EH (cell line): ENCODE measurements around the gene WNT3A.

Source experiments
- DNase-seq: peaks from one replicate; pipeline ENCODE4 v3.0.0-alpha.2; 2015; ENCODE audit warnings: low read depth

WNT3A gene

DNA sequence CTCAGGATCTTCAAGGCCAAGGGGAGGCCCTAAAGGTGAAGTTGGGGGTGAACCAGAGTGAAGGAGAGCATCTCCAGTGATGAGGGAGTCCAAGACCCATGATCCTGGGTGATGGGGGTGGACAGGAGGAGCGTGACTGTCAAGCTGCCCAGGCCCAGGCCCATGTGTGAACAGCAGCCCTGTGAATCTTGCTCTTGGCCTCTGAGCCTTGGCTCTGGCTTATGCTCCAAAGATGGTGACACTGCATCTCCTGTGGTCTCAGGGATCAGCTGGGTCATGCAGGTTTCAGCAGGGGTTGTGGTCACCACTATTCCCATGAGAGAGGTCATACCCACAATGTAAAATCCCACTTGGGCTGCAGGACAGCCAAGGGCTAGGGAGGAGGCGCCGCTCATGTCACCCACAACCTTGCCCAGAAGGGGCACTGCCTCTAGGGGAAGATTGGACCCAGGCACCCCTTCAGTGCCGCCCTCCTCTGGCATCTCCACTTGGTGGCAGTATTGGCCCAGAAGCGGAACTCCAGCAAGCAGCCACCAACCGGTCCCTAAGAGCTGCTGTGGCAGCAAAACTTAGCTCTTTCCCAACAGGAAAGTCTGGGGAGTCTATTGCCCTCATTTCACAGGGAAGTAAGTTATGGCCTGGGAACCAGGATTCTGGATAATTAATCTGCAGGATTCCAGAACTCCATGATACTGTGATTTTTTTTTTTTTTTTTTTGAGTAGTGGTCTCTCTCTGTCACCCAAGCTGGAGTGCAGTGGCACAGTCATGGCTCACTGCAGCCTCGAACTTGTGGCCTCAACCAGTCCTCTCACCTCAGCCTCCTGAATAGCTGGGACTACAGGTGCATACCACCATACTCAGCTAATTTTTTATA is 7.5 kb upstream of the WNT3A start:
- DNase-seq: peak; percentile 84

- no peak for DNase-seq
These were observed 6.4 kb upstream of the WNT3A start for GRCh38 chr1:228000416-228000815.

- no peak for DNase-seq
These were observed 5.8 kb upstream of the WNT3A start for GRCh38 chr1:228000836-228001563.

- DNase-seq: no peak
These were observed 4.9 kb upstream of the WNT3A start for GRCh38 chr1:228001738-228002535.

DNA sequence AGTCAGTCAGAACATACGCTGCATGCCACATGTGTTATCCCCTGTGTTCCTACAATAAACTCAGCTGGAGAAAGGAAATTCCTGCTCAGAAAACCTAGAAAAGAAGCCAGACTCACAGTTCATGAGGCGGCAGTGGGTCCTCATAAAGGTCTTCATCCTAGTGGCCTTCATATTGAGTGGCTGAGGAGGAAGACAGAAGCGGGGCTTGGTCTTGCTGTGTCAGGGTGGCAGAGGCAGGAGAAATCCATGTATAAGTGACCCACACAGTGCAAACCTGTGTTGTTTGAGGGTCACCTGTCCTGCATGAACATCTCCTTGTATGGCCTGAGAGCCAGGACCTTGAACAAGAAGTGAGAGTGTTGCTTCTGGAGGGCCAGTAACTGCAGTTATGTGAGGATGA is 4.0 kb upstream of the WNT3A start:
- no peak for DNase-seq

- no peak for DNase-seq
These were observed 3.1 kb upstream of the WNT3A start for GRCh38 chr1:228003461-228004330.

DNA sequence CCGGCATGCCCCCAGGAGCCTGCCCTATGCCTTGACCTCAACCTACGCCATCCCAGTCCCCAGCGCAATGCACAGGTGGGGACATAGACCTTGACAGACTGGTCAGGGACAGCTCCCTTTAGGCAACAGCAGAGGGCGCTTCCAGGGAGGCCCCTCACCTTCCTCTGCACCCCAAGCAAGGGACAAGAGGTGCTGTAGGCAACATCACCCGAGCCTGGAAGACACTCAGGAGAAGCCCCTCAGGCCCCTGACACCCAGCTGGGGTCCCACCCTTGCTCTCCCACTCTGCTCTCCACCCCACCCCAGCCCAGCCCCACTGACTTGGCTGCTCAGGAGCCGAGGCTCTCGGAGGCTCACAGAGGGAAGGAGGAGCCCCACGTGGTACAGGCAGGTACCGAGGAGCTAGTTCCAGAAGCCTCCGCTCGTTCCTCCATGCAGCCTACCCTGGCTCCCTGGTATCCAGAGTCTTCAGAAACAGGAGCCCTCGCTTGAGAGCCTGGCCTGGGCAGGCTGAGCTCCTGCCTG is 2.4 kb upstream of the WNT3A start:
- DNase-seq: peak; percentile 46

- no peak for DNase-seq
These were observed 1.8 kb upstream of the WNT3A start for GRCh38 chr1:228004856-228005462.

DNA sequence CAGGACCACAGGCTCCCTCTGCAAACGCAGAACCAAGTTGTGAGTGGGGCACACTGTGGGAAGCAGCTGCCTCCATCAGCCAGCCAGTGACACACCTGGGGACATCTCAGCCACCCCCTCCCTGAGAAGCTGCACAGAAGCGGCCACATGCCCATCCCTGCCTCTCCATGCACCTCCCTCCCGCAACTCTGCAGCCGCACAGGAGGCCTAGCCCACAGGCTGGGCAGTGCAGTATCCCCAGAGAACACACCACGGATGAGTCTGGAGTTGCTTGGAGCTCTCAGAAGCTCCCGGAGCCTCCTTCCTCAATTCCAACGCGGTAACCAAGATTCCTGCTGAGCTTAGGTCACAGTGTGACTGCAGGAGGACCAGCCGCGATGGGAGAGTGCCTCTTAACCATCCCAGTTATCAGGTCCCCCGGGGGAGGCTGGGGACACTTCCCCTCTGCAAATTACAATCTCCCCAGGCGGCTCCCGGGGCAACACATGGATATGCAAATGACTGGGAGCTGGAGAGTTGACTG is 1.2 kb upstream of the WNT3A start:
- no peak for DNase-seq

- DNase-seq: no peak
These were observed 588 bp upstream of the WNT3A start for GRCh38 chr1:228006034-228006785.

GRCh38 chr1:228007049-228007800 is 427 bp downstream of the WNT3A start:
- no peak for DNase-seq

GRCh38 chr1:228007801-228008341 is 1.1 kb downstream of the WNT3A start:
- no peak for DNase-seq

GRCh38 chr1:228008391-228009115 is 1.8 kb downstream of the WNT3A start:
- DNase-seq: no peak

DNA sequence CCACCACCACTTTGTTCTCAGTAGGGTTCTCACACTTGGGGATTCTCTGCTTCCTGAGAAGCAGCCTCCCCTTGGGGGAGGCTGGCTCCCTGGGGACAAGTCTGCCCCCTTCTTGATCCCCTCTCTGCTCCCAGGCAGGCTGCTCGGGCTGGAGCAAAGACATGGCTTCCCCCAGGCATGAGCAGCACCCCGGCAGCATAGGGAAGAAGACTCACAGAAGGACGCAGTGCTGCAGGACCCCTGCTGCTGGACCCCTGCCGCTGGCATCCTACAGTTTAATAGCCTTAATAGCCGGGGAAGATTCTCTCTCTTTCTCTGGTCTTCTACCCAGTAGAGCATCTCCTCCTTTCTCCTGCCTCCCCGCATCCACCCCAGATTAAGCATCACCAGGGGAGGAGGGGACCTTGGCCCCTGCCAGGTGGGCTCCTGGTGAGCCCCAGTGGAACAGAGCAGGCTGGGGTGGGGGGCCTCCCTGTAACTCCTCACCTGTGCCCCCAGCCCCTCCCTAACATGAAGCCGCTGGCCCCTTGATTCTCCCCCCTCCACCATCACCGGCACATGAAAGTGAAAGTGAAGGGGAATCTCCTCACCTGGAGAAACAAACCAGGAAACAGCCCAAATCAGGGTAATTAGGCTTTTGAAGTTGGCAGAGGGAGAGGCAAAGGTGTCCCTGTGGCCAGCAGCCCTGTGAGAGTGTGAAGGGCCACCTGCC is 2.5 kb downstream of the WNT3A start:
- no peak for DNase-seq

GRCh38 chr1:228009828-228010775 is 3.3 kb downstream of the WNT3A start:
- no peak for DNase-seq

DNA sequence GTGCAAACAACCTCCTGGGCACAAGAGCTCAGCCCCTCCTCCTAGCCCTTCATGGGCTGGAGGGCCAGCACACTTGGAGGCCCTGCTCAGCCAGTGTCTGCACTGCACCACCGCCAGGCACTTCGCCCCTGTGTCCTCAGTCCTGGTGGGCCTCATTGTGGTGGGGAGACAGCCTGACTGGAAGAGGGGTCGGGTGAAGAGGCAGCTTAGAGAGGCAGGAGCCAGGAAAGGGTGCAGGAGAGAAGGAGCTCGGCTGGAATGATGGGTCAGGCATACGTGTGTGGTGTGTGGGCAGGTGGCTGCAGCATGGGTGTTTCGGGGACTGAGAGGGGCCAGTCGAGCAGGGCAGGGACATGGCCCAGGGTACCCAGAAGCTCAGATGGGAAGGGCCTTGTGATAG is 4.1 kb downstream of the WNT3A start:
- no peak for DNase-seq
